GM18520 (cell line): ENCODE measurements around the gene MRPS17.

ENCODE experiments used
- ATAC-seq: cut with Tn5 transposase; IDR thresholded peaks from one replicate; pipeline ENCODE4 v1.9.1; 2021; ENCODE audit not compliant: unreplicated experiment

Gene MRPS17

GRCh38 chr7:55970561-55970960 lies 18.9 kb downstream of the MRPS17 start:
- no peak for ATAC-seq

- ATAC-seq: no peak
Observed at GRCh38 chr7:55970978-55971377, 19.3 kb downstream of the MRPS17 start.

GRCh38 chr7:55973747-55974250 lies 22.1 kb downstream of the MRPS17 start:
- ATAC-seq: no peak

GRCh38 chr7:55975988-55976633 lies 24.4 kb downstream of the MRPS17 start:
- ATAC-seq: no peak

- ATAC-seq: no peak
Observed at GRCh38 chr7:55977831-55978230, 26.2 kb downstream of the MRPS17 start.

- ATAC-seq: no peak
Observed at GRCh38 chr7:55980266-55980665, 28.6 kb downstream of the MRPS17 start.

- ATAC-seq: no peak
Observed at GRCh38 chr7:55983537-55983936, 31.9 kb downstream of the MRPS17 start.

GRCh38 chr7:55992346-55992745 lies 40.7 kb downstream of the MRPS17 start:
- ATAC-seq: no peak

GRCh38 chr7:55996856-55997500 lies 45.3 kb downstream of the MRPS17 start:
- ATAC-seq: no peak

GRCh38 chr7:56003749-56004148 lies 52.1 kb downstream of the MRPS17 start:
- no peak for ATAC-seq
